Effector memory CD4-positive, alpha-beta T cell (primary cell): ENCODE data around the gene LNX2.

ENCODE experiments used
- DNase-seq, 3 donors: peaks; one replicate each; pipeline ENCODE4 v3.0.0-alpha.2; 2020
- H3K27ac ChIP-seq: 2 replicates; pipeline ENCODE4 v1.7.0; 2013; ENCODE audit warnings: mild to moderate bottlenecking, low read length, moderate library complexity; ENCODE audit not compliant: insufficient read depth, poor library complexity, severe bottlenecking
- H3K27me3 ChIP-seq: replicated peaks from 2 replicates; pipeline ENCODE4 v1.7.0; 2013; ENCODE audit warnings: mild to moderate bottlenecking, low read length; ENCODE audit not compliant: insufficient read depth, control insufficient read depth, poor library complexity, severe bottlenecking
- H3K36me3 ChIP-seq: 2 replicates; pipeline ENCODE4 v1.7.0; 2013; ENCODE audit warnings: mild to moderate bottlenecking, low read length, moderate library complexity; ENCODE audit not compliant: control insufficient read depth, insufficient read depth
- H3K4me1 ChIP-seq: 2 replicates; pipeline ENCODE4 v1.7.0; 2013; ENCODE audit warnings: low read length, mild to moderate bottlenecking; ENCODE audit not compliant: control insufficient read depth, insufficient read depth, poor library complexity, severe bottlenecking
- H3K4me3 ChIP-seq: 2 replicates; pipeline ENCODE4 v1.7.0; 2013; ENCODE audit warnings: low read length, low read depth, mild to moderate bottlenecking; ENCODE audit not compliant: insufficient read depth, poor library complexity, severe bottlenecking
- H3K9me3 ChIP-seq: 2 replicates; pipeline ENCODE4 v1.7.0; 2013; ENCODE audit warnings: mild to moderate bottlenecking, low read length, moderate library complexity; ENCODE audit not compliant: control insufficient read depth

LNX2 gene

DNA sequence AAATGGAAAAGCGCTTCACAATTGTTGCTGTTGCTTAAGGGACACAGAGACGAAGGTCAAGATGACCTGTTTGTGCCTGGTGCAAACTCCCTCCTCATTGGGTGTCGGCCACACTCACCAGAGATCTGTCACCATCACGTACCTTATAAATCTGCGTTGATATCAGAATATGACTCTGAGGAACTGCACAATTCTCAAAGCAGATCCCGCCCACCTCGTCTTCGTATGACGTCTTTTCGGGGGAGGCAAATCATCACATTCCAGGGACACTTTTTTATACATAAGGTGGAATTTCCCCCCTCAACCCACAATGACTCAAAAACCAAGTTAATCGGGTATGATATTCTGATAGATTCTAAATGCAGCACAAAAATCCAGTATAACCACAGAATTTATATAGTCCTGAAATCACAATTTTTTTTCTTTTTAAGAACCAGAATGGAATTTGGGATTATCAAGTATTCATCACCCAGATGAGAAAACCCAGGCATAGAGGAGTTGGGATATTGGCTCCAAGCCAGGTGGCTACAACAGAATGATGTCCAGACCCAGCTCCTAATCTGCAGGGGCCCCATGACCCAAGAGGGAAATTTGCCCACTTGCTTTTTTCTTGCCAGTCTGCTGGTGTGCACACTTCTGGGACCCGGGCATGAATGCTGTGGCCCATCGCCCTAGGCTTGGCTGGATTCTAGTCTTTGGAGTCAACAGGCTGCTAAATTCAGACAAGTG is 119.4 kb downstream of the LNX2 start:
- no peak overlapping the region for H3K4me3 ChIP-seq
- DNase-seq = no peak
- no peak overlapping the region for H3K27ac ChIP-seq
- no peaks in the 10 kb centered on the region for H3K36me3 ChIP-seq
- no peaks in the 10 kb centered on the region for H3K9me3 ChIP-seq
- H3K4me1 ChIP-seq = no peaks in the 10 kb centered on the region
- no peaks in the 10 kb centered on the region for H3K27me3 ChIP-seq

- no peaks in the 10 kb centered on the region for H3K4me1 ChIP-seq
These were observed 122.6 kb downstream of the LNX2 start for GRCh38 chr13:27497563-27498230.

GRCh38 chr13:27496536-27497273 is 123.6 kb downstream of the LNX2 start:
- DNase-seq = no peak
- Histone ChIP-seq H3K9me3 (no peaks in the 10 kb centered on the region), H3K27ac (no peak overlapping the region), H3K4me1 (no peaks in the 10 kb centered on the region), H3K36me3 (no peaks in the 10 kb centered on the region), H3K27me3 (no peaks in the 10 kb centered on the region), H3K4me3 (no peak overlapping the region)

More at GRCh38 chr13:27497563-27498230, 122.6 kb downstream of the LNX2 start:
- no peaks in the 10 kb centered on the region for H3K27me3 ChIP-seq
- H3K9me3 ChIP-seq = no peaks in the 10 kb centered on the region
- no peak overlapping the region for H3K27ac ChIP-seq
- DNase-seq = no peak
- no peaks in the 10 kb centered on the region for H3K36me3 ChIP-seq
- no peak overlapping the region for H3K4me3 ChIP-seq

GRCh38 chr13:27496006-27496405 is 124.3 kb downstream of the LNX2 start:
- Histone ChIP-seq H3K27me3 (no peaks in the 10 kb centered on the region), H3K4me1 (no peaks in the 10 kb centered on the region), H3K4me3 (no peak overlapping the region), H3K27ac (no peak overlapping the region), H3K36me3 (no peaks in the 10 kb centered on the region), H3K9me3 (no peaks in the 10 kb centered on the region)
- DNase-seq = no peak
